HL-60 (cell line): ENCODE measurements around the gene CCDC85C.

Source experiments
- GABPA ChIP-seq: IDR thresholded peaks from 2 replicates; pipeline ENCODE4 v1.6.1; 2012; ENCODE audit warnings: low read depth
- POLR2AphosphoS5 ChIP-seq: IDR thresholded peaks from 2 replicates; pipeline ENCODE4 v1.6.1; 2012; ENCODE audit warnings: low read depth
- TF ChIP-seq, protein P1 (sequence below): IDR thresholded peaks from one replicate; pipeline ENCODE4 v1.5.1; 2011; ENCODE audit warnings: low read length, control low read depth, inconsistent platforms; ENCODE audit not compliant: insufficient read depth

DNA sequence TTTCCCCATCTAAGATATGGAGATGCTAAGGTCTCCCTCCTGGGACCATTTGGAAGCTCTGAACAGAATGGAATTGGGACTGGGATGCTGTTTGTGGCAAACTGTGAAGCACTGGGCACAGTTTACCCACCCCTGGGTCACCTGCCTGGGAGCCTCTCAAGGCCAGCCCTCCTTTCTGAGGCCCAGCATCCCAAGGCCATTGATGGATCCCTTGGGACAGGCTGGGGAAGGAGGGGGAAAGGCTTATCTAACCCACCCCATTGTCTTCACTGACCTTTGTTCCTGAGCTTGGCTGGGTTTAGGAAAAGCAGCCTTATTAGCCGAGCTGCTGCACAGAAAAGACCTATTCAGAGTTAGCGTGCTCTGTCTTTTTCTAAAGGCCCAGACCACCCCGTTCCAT is 5.2 kb downstream of the CCDC85C start:
- TF ChIP-seq, protein P1, sequence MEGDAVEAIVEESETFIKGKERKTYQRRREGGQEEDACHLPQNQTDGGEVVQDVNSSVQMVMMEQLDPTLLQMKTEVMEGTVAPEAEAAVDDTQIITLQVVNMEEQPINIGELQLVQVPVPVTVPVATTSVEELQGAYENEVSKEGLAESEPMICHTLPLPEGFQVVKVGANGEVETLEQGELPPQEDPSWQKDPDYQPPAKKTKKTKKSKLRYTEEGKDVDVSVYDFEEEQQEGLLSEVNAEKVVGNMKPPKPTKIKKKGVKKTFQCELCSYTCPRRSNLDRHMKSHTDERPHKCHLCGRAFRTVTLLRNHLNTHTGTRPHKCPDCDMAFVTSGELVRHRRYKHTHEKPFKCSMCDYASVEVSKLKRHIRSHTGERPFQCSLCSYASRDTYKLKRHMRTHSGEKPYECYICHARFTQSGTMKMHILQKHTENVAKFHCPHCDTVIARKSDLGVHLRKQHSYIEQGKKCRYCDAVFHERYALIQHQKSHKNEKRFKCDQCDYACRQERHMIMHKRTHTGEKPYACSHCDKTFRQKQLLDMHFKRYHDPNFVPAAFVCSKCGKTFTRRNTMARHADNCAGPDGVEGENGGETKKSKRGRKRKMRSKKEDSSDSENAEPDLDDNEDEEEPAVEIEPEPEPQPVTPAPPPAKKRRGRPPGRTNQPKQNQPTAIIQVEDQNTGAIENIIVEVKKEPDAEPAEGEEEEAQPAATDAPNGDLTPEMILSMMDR: no peak
- TF ChIP-seq POLR2AphosphoS5 (no peak), GABPA (no peak)
